Heart right ventricle (tissue), 16 donors: ENCODE data around the gene BCAP29. TPM values are rescaled to one million over a fixed set of nuclear protein-coding genes. Genes with fewer than 3 reads are reported as not detected.

ENCODE experiments used
- ATAC-seq, 8 donors: fragments of 200-7000 bp; cut with Tn5 transposase; one replicate each; pipeline ENCODE4 v1.9.1; 2020; ENCODE audit warnings: mild to moderate bottlenecking in 8 of 8, moderate library complexity in 8 of 8, moderate number of reproducible peaks in 1 of 8
- DNase-seq, 2 donors: peaks; one replicate each; pipeline ENCODE4 v3.0.0-alpha.2; 2020
- H3K27ac ChIP-seq, 10 donors: fragments of 200-600 bp; sonication (generic) in 2 of 10; one replicate each; pipeline versions ENCODE4 v1.5.0 to v1.8.0; 2020 to 2022; ENCODE audit warnings: mild to moderate bottlenecking in 3 of 10
- H3K27me3 ChIP-seq, 7 donors: fragments of 200-600 bp; one replicate each; pipeline ENCODE4 v1.8.0; 2021 to 2022; ENCODE audit warnings: mild to moderate bottlenecking in 2 of 7
- H3K36me3 ChIP-seq, 9 donors: fragments of 200-600 bp; sonication (generic) in 1 of 9; one replicate each; pipeline versions ENCODE4 v1.5.0 to v1.8.0; 2020 to 2022; ENCODE audit warnings: mild to moderate bottlenecking in 2 of 9
- H3K4me1 ChIP-seq, 9 donors: fragments of 200-600 bp; sonication (generic) in 1 of 9; one replicate each; pipeline versions ENCODE4 v1.5.0 to v1.8.0; 2020 to 2022; ENCODE audit warnings: mild to moderate bottlenecking in 4 of 9
- H3K4me3 ChIP-seq, 10 donors: fragments of 200-600 bp; sonication (generic) in 2 of 10; one replicate each; pipeline versions ENCODE4 v1.5.0 to v1.8.0; 2020 to 2022; ENCODE audit warnings: mild to moderate bottlenecking in 7 of 10, moderate library complexity in 2 of 10
- H3K9me3 ChIP-seq, 11 donors: fragments of 200-600 bp in 10 of 11; sonication (generic) in 2 of 11; one replicate each; pipeline versions ENCODE4 v1.5.0 to v1.8.0; 2013 to 2022; ENCODE audit warnings: mild to moderate bottlenecking in 2 of 11, control low read depth in 1 of 11, moderate library complexity in 1 of 11
- whole genome bisulfite sequencing, 2 donors: extraction: QIAGEN DNeasy Blood & Tissue Kit; methylation state at CpG; one replicate each; pipeline ENCODE4 v1.1.7; 2013; ENCODE audit warnings: inconsistent platforms in 1 of 2; 5-methylcytosine and 5-hydroxymethylcytosine counted together
- intact Hi-C, 10 donors: fragments of 100-400 bp; cut with DNase I; formaldehyde crosslinking; loops; one replicate each; pipeline versions ENCODE4 v1.11.1 to v1.14.2; 2022
- polyA plus RNA-seq, 2 donors: library from polyadenylated mRNA; stranded (reverse); fragments of 200-250 nt; gene quantifications; one replicate each; pipeline ENCODE4 v1.2.3, GENCODE V29; 2013
- total RNA-seq, 10 donors: library from RNA; stranded (reverse); fragmentation: NEBNext Ultra II Directional in 3 of 10; extraction: Animal tissue kit (Norgen Biotek cat#: 25700) in 3 of 10; gene quantifications; one replicate each; pipeline versions ENCODE4 v1.2.1 to v1.2.4, GENCODE V29; 2021 to 2023
- TF ChIP-seq, protein P1 (sequence below), 9 donors: fragments of 200-600 bp; sonication (generic) in 2 of 9; IDR thresholded peaks; one replicate each; pipeline versions ENCODE4 v1.5.0 to v1.8.0; 2021 to 2022; ENCODE audit warnings: antibody characterized with exemption in 9 of 9, mild to moderate bottlenecking in 5 of 9, moderate library complexity in 1 of 9
- donor health status: Arrhythmogenic right ventricular cardiomyopathy.
- donor health status: ischemic (EF 13 %, LVEDD 7.1; RV severe dilation, severe dysfunction).
- donor health status: healthy with polysubstance abuse.
- donor health status: DM: no; HTN: yes; CAD: no.
- donor health status: DM: no; HTN: no; CAD: no.
- donor health status: ischemic (EF 25% LVEDD 6.9; RV normal size, moderate dysfunction).
- donor health status: ischemic (EF 25% LVEDD 5.7; RV mildly dilated, moderate dysfunction).
- donor health status: healthy.
- donor health status: DM: yes; HTN: yes; CAD: no.
- donor health status: Ischemic cardiomyopathy.
- donor health status: ischemic (EF 35%, LVEDD 5.7; RV mildly dilated, moderate dysfunction).
- donor health status: nonischemic (EF 11% LVEDD 7.7; RV severe dilation, severe dysfunction).
- donor health status: DM: yes; HTN: yes; CAD: no.
- donor health status: PGD.
- donor health status: ischemic (EF 29% LVEDD 5.4; RV normal size, mild dysfunction).
- donor health status: nonischemic (EF 23%, LVEDD 6.1; RV moderate dilation, normal function).

The BCAP29 gene
- total and polyA plus RNA-seq, 12 donors: 62.7 to 141 (median 111) TPM

DNA sequence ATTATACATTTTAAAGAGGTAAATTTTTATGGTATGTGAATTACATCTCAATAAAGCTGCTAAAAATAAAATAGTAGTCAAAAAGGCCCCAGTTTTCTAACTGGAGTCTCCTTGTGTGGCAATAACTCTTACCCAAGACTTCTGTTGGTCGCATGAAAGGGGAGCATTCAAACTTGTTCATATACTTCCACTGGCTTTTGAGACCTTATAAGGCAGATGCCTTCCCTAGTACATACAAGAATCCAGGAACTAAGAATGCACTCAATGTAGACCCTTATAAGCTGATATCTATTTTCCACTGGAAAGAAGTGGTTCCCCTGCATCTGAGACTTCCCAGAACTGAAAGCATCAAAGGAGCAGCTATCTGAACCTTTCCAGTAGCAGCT, 13.0 kb downstream of the BCAP29 start:
- peaks cover 0 to 66% (median 38%) of the 10 kb centered on the region in 9 donors for H3K4me1 ChIP-seq
- peaks cover 0 to 66% (median 0%) of the 10 kb centered on the region in 9 donors for H3K36me3 ChIP-seq
- peak overlapping the region in 1 of 10 donors; percentile 87 for H3K27ac ChIP-seq
- WGBS, 2 donors: 81 to 90% methylated on average over 1 of the region's 1 CpG
- TF ChIP-seq, protein P1, sequence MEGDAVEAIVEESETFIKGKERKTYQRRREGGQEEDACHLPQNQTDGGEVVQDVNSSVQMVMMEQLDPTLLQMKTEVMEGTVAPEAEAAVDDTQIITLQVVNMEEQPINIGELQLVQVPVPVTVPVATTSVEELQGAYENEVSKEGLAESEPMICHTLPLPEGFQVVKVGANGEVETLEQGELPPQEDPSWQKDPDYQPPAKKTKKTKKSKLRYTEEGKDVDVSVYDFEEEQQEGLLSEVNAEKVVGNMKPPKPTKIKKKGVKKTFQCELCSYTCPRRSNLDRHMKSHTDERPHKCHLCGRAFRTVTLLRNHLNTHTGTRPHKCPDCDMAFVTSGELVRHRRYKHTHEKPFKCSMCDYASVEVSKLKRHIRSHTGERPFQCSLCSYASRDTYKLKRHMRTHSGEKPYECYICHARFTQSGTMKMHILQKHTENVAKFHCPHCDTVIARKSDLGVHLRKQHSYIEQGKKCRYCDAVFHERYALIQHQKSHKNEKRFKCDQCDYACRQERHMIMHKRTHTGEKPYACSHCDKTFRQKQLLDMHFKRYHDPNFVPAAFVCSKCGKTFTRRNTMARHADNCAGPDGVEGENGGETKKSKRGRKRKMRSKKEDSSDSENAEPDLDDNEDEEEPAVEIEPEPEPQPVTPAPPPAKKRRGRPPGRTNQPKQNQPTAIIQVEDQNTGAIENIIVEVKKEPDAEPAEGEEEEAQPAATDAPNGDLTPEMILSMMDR (IDR thresholded peaks at IDR 0.05): no peak
- intact Hi-C loops: no loop called here
- no peaks in the 10 kb centered on the region for H3K9me3 ChIP-seq
- no peak for DNase-seq
- H3K27me3 ChIP-seq: no peaks in the 10 kb centered on the region
- ATAC-seq: no peak
- no peak overlapping the region for H3K4me3 ChIP-seq

DNA sequence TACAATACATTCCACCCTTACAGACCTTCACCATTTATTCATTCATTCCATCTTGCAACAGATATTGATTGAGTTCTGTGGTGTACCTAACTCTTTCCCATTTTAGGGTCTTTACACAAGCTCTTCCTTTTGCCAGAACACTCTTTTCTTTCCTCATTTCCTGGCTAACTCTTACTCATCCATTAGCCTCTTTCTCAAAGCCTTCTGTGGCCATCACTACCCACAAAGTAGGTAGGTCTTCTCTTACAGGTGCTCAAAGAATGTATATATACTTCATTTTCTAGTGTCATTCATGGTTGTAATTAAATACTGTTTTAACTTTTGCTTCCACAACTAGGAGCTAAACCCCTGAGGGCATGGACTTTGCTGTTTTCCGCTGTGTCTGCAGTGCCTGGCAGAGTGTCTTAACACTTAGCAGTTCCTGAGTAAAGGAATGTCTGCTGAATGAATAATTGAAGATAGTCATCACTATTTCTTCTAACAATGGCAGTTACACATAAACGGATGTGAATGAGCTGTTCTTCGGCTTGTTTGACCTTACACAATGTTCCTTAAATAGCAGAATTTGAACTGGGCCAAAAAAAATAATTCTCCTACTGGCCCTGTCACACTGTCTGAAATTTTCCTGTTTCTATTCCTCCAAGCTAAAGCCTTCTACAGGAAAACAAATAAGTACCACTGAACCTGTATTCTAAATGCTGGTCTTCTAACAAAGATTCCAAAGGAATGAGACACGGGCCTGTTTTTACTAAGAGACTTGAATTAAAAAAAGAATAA, 15.1 kb downstream of the BCAP29 start:
- ATAC-seq: peak; percentile 73 to 95 (median 92)
- H3K4me1 ChIP-seq: peaks cover 0 to 60% (median 40%) of the 10 kb centered on the region in 9 donors
- intact Hi-C loops: loop anchor here in 3 of 10 donors (2.0 kb wide), 1 partner anchor 14 kb away; the partner anchor contains the start of gene BCAP29 (in 3 of the 3)

DNA sequence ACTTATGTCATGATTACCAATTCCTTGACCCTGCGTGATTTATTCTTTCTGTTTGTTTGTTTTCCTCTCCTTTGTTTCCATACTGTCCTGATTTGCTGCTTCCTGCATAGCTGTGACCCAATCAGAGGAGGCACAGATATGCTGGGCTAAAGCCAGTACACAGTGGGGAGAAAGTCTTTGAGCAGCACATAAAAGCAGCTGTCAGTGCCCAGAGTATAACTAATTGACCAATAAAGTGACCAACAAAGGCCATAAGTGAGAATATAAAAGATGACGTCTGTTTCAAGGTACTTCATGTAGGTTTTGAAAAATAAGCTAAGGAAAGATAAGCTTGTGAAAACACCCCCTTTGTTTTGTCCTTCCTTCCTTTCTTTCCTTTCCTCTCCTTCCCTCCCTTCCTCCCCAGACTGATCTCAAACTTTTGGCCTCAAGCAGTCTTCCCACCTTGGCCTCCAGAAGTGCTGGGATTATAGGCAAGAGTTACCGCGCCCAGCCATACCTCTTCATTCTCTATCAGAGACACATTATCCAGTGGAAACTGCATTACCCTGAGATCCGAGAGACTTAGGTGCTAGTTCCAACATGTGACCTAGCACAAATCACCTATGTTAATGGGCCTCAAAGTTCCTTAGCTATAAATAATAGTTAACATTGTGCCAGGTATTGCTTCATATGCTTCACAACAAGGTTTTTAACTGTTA, 17.0 kb downstream of the BCAP29 start:
- 68 to 71% methylated on average over 5 of the region's 5 CpGs for WGBS, 2 donors
- peak in 4 of 8 donors; percentile 43 to 71 (median 52) for ATAC-seq
- intact Hi-C loops: no loop called here
- DNase-seq: no peak
- no peaks in the 10 kb centered on the region for H3K27me3 ChIP-seq
- peaks cover 0 to 84% (median 19%) of the 10 kb centered on the region in 9 donors for H3K36me3 ChIP-seq
- peaks cover 0 to 47% (median 38%) of the 10 kb centered on the region in 9 donors for H3K4me1 ChIP-seq
- no peaks in the 10 kb centered on the region for H3K9me3 ChIP-seq
- TF ChIP-seq, protein P1 (IDR thresholded peaks at IDR 0.05): no peak
- H3K4me3 ChIP-seq: no peak overlapping the region
- H3K27ac ChIP-seq: peak overlapping the region in 7 of 10 donors; percentile 15 to 87 (median 58)

More for the DNA sequence above, 15.1 kb downstream of the BCAP29 start:
- Histone ChIP-seq H3K27me3 (no peaks in the 10 kb centered on the region), H3K27ac (peak overlapping the region; percentile 26 to 87 (median 70)), H3K9me3 (no peaks in the 10 kb centered on the region), H3K4me3 (no peak overlapping the region), H3K36me3 (peaks cover 0 to 72% (median under 1%) of the 10 kb centered on the region in 9 donors)
- TF ChIP-seq, protein P1 (IDR thresholded peaks at IDR 0.05): no peak
- DNase-seq: peak in 1 of 2 donors; percentile 29
- WGBS, 2 donors: 27% methylated on average over 4 of the region's 4 CpGs

DNA sequence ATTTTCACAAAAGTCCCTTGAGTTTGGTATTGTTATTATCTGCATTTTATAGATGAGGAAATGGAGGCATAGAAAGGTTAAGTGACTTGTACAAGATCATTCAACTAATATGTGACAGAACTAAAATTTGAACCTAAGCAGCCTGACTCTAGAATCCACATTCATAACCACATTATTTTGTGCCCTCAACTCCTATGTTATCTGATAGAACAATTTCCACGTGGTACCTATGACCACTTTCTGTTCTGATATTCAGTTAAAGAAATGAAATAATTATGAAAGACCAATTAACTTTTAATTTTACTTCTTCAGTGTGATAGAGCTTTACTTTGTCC, 17.5 kb downstream of the BCAP29 start:
- Histone ChIP-seq H3K36me3 (peaks cover 0 to 86% (median 20%) of the 10 kb centered on the region in 9 donors), H3K9me3 (no peaks in the 10 kb centered on the region), H3K27me3 (no peaks in the 10 kb centered on the region), H3K4me1 (peaks cover 0 to 46% (median 35%) of the 10 kb centered on the region in 9 donors), H3K4me3 (no peak overlapping the region), H3K27ac (peak overlapping the region in 4 of 10 donors; percentile 42 to 87 (median 50))
- TF ChIP-seq, protein P1 (IDR thresholded peaks at IDR 0.05): no peak
- ATAC-seq (no peak), DNase-seq (no peak)
- WGBS, 2 donors: 90 to 95% methylated on average over 1 of the region's 1 CpG
- intact Hi-C loops: no loop called here
